ENCODE measurements around the gene MAB21L1.
A peak's percentile ranks its signal among the peaks of the same experiment; 100 is the strongest.

MAB21L1 gene

GRCh38 chr13:35479038-35479492 is 2.6 kb upstream of the MAB21L1 start:
- Histone ChIP-seq H3K27me3 (ENCODE audit: insufficient read depth, low read length) (peaks cover 60% of the 10 kb centered on the region), H3K4me1 (ENCODE audit: insufficient read depth, low read length) (peaks cover 14% of the 10 kb centered on the region; the same call in 1 of the 2 replicates), H3K27ac (ENCODE audit: low read length) (no peak overlapping the region), H3K9ac (ENCODE audit: low read depth, low read length) (no peak overlapping the region), H3K4me3 (ENCODE audit: low read length) (peak overlapping the region; percentile 62), H3K36me3 (ENCODE audit: insufficient read depth, low read depth, low read length) (no peaks in the 10 kb centered on the region), H3K9me3 (ENCODE audit: insufficient read depth, low read depth, low read length) (no peaks in the 10 kb centered on the region)

DNA sequence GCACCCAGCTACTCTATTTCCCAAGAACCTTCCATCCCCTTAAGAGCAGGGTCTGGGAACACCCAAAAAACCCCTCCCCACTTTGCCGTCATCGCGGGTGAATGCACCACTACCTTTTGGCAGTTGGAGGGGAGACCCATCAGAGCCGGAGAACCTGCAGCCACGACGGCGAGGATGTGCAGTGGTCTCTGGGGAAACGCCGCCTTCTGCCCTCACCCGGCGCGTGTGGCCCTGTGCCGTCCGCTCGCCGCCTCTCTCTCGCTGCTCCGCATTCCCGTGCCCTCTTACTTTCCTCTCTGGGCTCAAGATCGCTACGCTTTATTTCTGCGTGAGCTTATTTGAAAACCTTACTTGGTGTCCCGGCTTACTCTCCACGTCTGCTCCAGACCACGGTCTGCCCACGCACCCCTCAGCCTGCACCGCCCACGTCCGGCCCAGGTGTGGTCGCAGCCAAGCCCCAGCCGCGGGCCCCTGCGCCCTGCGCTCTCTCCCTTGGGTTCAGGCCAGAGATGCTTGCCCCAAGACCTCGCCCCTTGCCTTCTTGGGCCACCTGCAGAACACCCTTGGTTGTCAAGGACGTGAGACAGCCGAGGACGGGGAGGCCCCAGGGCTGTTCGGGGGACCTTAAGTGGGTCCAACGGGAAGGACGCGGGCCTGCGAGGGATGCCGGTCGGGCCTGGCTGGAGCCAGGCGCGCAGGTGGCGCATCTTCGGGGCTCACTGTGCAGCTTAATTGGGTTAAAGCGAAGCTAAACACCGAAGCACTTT is 2.0 kb upstream of the MAB21L1 start:
- Histone ChIP-seq H3K27me3 (ENCODE audit: insufficient read depth, low read length) (peaks cover 66% of the 10 kb centered on the region), H3K9me3 (ENCODE audit: insufficient read depth, low read depth, low read length) (no peaks in the 10 kb centered on the region), H3K36me3 (ENCODE audit: insufficient read depth, low read depth, low read length) (no peaks in the 10 kb centered on the region), H3K9ac (ENCODE audit: low read depth, low read length) (no peak overlapping the region), H3K27ac (ENCODE audit: low read length) (no peak overlapping the region), H3K4me3 (ENCODE audit: low read length) (peak overlapping the region; percentile 62), H3K4me1 (ENCODE audit: insufficient read depth, low read length) (peaks cover 14% of the 10 kb centered on the region; the same call in 1 of the 2 replicates)

DNA sequence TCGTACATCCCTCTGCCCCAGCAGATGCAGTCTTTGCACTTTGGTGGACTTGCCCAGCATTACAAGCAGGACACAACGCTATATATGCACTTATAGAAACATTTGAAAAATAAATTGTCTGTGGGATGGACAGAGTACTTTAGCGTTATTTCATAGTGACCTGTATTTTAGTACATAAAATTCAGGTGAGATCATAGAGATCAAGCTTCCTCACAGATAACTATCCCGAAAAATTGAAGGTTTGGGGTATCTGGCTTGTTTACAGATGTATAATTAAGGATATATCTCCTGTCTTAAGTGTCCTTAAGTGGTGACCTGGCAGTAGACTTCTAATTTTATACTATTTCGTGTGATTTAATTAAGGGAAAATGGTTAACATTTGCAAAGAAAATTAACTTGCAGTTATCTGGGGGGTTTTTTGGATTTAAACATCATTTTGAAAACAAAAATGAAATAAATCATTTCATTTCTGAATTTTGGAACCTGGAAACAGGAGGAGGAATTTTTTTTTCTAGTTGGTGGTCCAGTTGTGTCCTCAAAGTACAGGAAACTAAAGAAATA is 977 bp upstream of the MAB21L1 start:
- H3K9ac ChIP-seq (ENCODE audit: low read depth, low read length), result no peak overlapping the region
- no peak overlapping the region for H3K27ac ChIP-seq (ENCODE audit: low read length)
- no peak overlapping the region for H3K4me3 ChIP-seq (ENCODE audit: low read length)
- no peaks in the 10 kb centered on the region for H3K36me3 ChIP-seq (ENCODE audit: insufficient read depth, low read depth, low read length)
- peaks cover 14% of the 10 kb centered on the region; the same call in 1 of the 2 replicates for H3K4me1 ChIP-seq (ENCODE audit: insufficient read depth, low read length)
- peaks cover 76% of the 10 kb centered on the region for H3K27me3 ChIP-seq (ENCODE audit: insufficient read depth, low read length)
- H3K9me3 ChIP-seq (ENCODE audit: insufficient read depth, low read depth, low read length), result no peaks in the 10 kb centered on the region

DNA sequence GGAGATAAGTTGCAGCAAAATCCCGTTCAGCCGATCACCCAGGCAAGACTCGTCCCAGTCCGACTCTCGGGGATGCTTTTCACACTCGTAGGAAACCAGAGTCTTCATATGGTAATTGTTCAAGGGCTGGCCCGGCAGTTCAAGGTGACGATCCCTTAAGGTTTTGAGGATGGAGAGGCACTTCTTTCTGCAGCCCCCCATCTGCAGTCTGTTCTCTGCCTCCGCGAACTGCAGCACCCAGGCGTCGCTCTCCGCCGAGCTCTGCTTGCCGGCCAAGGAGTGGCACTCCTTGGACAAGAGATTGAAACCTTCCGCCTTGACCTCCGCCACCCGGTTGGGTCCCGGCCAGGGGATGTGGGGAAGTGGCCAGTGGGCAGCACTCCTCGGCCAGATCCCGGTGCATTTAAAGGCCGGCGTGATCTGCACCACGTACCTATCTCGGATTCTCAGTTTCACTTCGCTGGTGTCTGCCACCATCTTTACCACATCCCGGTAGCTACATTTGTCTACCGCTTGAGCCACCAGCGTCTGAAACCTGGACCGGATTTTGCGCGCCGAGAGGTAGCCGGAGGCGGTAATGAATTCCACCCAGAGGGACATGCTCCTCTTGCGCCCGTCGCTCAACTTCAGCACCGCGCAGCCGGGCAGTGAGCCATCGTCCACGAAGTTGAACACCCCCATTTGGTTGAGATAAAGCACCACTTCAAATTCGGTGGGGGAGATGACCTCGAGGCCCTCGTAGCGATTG is 1.1 kb downstream of the MAB21L1 start:
- Histone ChIP-seq H3K27ac (ENCODE audit: low read length) (no peak overlapping the region), H3K27me3 (ENCODE audit: insufficient read depth, low read length) (peaks cover 97% of the 10 kb centered on the region)

GRCh38 chr13:35474496-35475211 is 1.8 kb downstream of the MAB21L1 start:
- H3K27me3 ChIP-seq (ENCODE audit: insufficient read depth, low read length), result peaks cover 100% of the 10 kb centered on the region
- no peaks in the 10 kb centered on the region for H3K9me3 ChIP-seq (ENCODE audit: insufficient read depth, low read depth, low read length)
- no peak overlapping the region; the same call in 1 of the 2 replicates for H3K9ac ChIP-seq (ENCODE audit: low read depth, low read length)
- H3K36me3 ChIP-seq (ENCODE audit: insufficient read depth, low read depth, low read length), result no peaks in the 10 kb centered on the region
- H3K4me3 ChIP-seq (ENCODE audit: low read length), result peak overlapping the region; percentile 65; the same call in 1 of the 2 replicates
- no peak overlapping the region for H3K27ac ChIP-seq (ENCODE audit: low read length)
- H3K4me1 ChIP-seq (ENCODE audit: insufficient read depth, low read length), result peaks cover 28% of the 10 kb centered on the region; the same call in 1 of the 2 replicates

More for the DNA sequence above, 1.1 kb downstream of the MAB21L1 start:
- H3K4me3 ChIP-seq (ENCODE audit: low read length), result peak overlapping the region; percentile 65
- no peak overlapping the region for H3K9ac ChIP-seq (ENCODE audit: low read depth, low read length)
- H3K4me1 ChIP-seq (ENCODE audit: insufficient read depth, low read length), result peaks cover 26% of the 10 kb centered on the region; the same call in 1 of the 2 replicates
- no peaks in the 10 kb centered on the region for H3K9me3 ChIP-seq (ENCODE audit: insufficient read depth, low read depth, low read length)
- H3K36me3 ChIP-seq (ENCODE audit: insufficient read depth, low read depth, low read length), result no peaks in the 10 kb centered on the region

- Histone ChIP-seq H3K9me3 (ENCODE audit: insufficient read depth, low read depth, low read length) (no peaks in the 10 kb centered on the region), H3K36me3 (ENCODE audit: insufficient read depth, low read depth, low read length) (no peaks in the 10 kb centered on the region), H3K4me3 (ENCODE audit: low read length) (no peak overlapping the region), H3K27ac (ENCODE audit: low read length) (no peak overlapping the region), H3K9ac (ENCODE audit: low read depth, low read length) (no peak overlapping the region), H3K4me1 (ENCODE audit: insufficient read depth, low read length) (peaks cover 26% of the 10 kb centered on the region; the same call in 1 of the 2 replicates), H3K27me3 (ENCODE audit: insufficient read depth, low read length) (peaks cover 96% of the 10 kb centered on the region)
Measured at GRCh38 chr13:35473802-35474201, 2.7 kb downstream of the MAB21L1 start.

DNA sequence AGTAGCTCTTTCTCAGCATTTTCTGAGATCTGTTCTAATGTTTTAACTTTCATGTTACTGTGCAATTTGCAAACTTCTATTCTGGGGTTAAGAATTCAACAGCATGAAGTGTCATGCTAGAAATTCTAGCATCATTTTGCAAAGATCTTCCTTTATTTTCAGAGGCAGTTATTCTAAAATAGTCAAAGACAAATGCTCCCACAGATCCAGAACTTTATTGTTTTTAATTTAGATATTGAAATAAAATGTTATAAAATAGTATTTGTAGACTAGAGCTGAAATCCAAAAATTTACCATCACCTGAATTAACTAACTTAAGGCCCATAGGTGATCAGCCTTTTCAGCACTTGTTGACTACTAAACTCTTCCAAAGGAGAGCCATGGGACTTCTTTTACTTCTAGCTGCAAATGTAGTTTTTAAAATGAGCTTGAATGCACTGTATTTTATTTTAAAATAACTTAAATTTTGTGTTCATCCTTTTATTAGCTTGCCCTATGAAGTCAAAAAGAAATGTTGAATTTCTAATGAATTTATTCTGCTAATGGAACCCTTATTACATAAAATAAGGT is 3.2 kb downstream of the MAB21L1 start:
- Histone ChIP-seq H3K4me1 (ENCODE audit: insufficient read depth, low read length) (peaks cover 26% of the 10 kb centered on the region; the same call in 1 of the 2 replicates), H3K9me3 (ENCODE audit: insufficient read depth, low read depth, low read length) (no peaks in the 10 kb centered on the region), H3K27me3 (ENCODE audit: insufficient read depth, low read length) (peaks cover 91% of the 10 kb centered on the region), H3K27ac (ENCODE audit: low read length) (no peak overlapping the region), H3K36me3 (ENCODE audit: insufficient read depth, low read depth, low read length) (no peaks in the 10 kb centered on the region), H3K4me3 (ENCODE audit: low read length) (no peak overlapping the region), H3K9ac (ENCODE audit: low read depth, low read length) (no peak overlapping the region)

DNA sequence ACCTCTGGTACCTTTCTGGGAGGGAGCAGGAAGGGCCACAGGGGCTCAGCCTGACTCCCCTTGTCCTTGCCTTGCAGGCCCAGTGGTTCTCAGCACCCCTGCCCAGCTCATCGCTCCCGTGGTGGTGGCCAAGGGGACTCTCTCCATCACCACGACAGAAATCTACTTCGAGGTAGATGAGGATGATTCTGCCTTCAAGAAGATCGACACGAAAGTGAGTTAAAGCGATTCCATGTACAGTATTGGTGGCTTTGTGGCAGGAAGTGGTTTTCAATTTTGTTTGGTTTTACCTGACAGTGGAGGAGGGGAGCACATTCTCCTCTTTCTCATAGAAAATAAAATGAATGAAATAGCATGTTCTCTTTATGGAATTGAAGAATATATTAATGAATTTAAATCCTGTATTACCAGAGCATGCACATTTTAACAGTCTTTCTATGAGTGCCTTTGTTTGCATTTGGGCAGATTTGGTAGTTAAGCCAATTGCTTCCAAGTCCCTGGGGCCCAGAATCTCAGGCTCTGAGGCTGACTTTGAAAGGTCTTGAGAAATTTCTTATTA is 4.1 kb downstream of the MAB21L1 start:
- Histone ChIP-seq H3K4me3 (ENCODE audit: low read length) (peak overlapping the region; percentile 88; the same call in 1 of the 2 replicates), H3K36me3 (ENCODE audit: insufficient read depth, low read depth, low read length) (no peaks in the 10 kb centered on the region), H3K4me1 (ENCODE audit: insufficient read depth, low read length) (peaks cover 26% of the 10 kb centered on the region; the same call in 1 of the 2 replicates), H3K27me3 (ENCODE audit: insufficient read depth, low read length) (peaks cover 82% of the 10 kb centered on the region), H3K27ac (ENCODE audit: low read length) (no peak overlapping the region), H3K9ac (ENCODE audit: low read depth, low read length) (no peak overlapping the region), H3K9me3 (ENCODE audit: insufficient read depth, low read depth, low read length) (no peaks in the 10 kb centered on the region)

- H3K9ac ChIP-seq (ENCODE audit: low read depth, low read length), result peak overlapping the region; percentile 93; the same call in 1 of the 2 replicates
- H3K27ac ChIP-seq (ENCODE audit: low read length), result no peak overlapping the region
- H3K9me3 ChIP-seq (ENCODE audit: insufficient read depth, low read depth, low read length), result no peaks in the 10 kb centered on the region
- peaks cover 76% of the 10 kb centered on the region for H3K27me3 ChIP-seq (ENCODE audit: insufficient read depth, low read length)
- H3K36me3 ChIP-seq (ENCODE audit: insufficient read depth, low read depth, low read length), result no peaks in the 10 kb centered on the region
- peak overlapping the region; percentile 88 for H3K4me3 ChIP-seq (ENCODE audit: low read length)
- peaks cover 26% of the 10 kb centered on the region; the same call in 1 of the 2 replicates for H3K4me1 ChIP-seq (ENCODE audit: insufficient read depth, low read length)
Measured at GRCh38 chr13:35471706-35472322, 4.7 kb downstream of the MAB21L1 start.

Data from iPS-20b (cell line).